Esophagus squamous epithelium (tissue), 4 donors: ENCODE data around the gene FARP2.
"Not testable (repeated sequence)": the region's sequence is repeated elsewhere in the genome, so short reads cannot be mapped to it uniquely, and the experiment has no call there.

Experiments
- CTCF ChIP-seq, 6 experiments: fragments of 450-650 bp in 4 of 6; fragments of 200-600 bp in 2 of 6; sonication (generic) in 2 of 6; IDR thresholded peaks; one replicate each; pipeline ENCODE4 v1.5.1; 2016 to 2019; ENCODE audit warnings: antibody characterized with exemption in 6 of 6, mild to moderate bottlenecking in 4 of 6, moderate library complexity in 4 of 6
- POLR2A ChIP-seq, 4 donors: fragments of 450-650 bp; IDR thresholded peaks; one replicate each; pipeline ENCODE4 v1.6.1; 2017; ENCODE audit warnings: antibody characterized with exemption in 4 of 4, mild to moderate bottlenecking in 4 of 4, moderate library complexity in 3 of 4

GRCh38 chr2:241392753-241393152 is 36.7 kb downstream of the FARP2 start:
- TF ChIP-seq CTCF, POLR2A (IDR thresholded peaks at IDR 0.05): not testable (repeated sequence)
